ENCODE measurements around the gene SLC12A2. TPM values are rescaled to one million over a fixed set of nuclear protein-coding genes. Genes with fewer than 3 reads are reported as not detected.

SLC12A2 gene
- total and polyA plus RNA-seq, 2 donors from 2014 or later = 3.8 to 21.0 TPM

DNA sequence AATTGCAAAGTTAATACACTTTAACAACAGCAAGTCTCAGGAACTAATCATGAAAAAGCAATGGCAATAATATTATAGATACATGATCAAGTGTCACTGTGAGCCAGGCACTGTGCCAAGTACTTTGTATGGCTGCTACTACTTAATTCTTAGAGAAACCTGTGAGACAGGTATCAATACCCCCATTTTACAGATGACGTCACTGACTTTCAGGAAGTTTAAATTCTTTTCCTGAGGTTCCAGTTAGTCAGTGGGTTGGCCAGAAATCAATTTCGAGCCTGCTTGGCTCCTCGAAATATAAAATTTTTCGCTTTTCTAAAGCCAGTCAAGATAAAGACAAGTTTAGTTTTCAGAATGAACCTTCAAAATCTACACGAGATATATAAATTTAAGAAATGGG, 130.3 kb downstream of the SLC12A2 start:
- TF ChIP-seq, protein P1, sequence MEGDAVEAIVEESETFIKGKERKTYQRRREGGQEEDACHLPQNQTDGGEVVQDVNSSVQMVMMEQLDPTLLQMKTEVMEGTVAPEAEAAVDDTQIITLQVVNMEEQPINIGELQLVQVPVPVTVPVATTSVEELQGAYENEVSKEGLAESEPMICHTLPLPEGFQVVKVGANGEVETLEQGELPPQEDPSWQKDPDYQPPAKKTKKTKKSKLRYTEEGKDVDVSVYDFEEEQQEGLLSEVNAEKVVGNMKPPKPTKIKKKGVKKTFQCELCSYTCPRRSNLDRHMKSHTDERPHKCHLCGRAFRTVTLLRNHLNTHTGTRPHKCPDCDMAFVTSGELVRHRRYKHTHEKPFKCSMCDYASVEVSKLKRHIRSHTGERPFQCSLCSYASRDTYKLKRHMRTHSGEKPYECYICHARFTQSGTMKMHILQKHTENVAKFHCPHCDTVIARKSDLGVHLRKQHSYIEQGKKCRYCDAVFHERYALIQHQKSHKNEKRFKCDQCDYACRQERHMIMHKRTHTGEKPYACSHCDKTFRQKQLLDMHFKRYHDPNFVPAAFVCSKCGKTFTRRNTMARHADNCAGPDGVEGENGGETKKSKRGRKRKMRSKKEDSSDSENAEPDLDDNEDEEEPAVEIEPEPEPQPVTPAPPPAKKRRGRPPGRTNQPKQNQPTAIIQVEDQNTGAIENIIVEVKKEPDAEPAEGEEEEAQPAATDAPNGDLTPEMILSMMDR (IDR thresholded peaks at IDR 0.05; ENCODE audit: borderline replicate concordance, extremely low read depth, insufficient read depth) = no peak
- FAIRE-seq = no peak
- Histone ChIP-seq H3K27me3 (ENCODE audit: control insufficient read depth, insufficient read depth, low read length) (no peaks in the 10 kb centered on the region), H3K36me3 (ENCODE audit: control insufficient read depth in 2 of 3, insufficient read depth in 3 of 3, low read length in 3 of 3) (no peaks in the 10 kb centered on the region), H3K9ac (ENCODE audit: low read length in 3 of 3) (no peak overlapping the region), H3K9me3 (ENCODE audit: control insufficient read depth in 2 of 3, insufficient read depth in 1 of 3, low read length in 3 of 3) (no peaks in the 10 kb centered on the region), H3K4me1 (ENCODE audit: control insufficient read depth in 2 of 3, insufficient read depth in 2 of 3, low read depth in 1 of 3, low read length in 3 of 3) (no peaks in the 10 kb centered on the region), H3K4me3 (ENCODE audit: low read length in 3 of 3) (no peak overlapping the region), H3K27ac (ENCODE audit: low read depth in 2 of 2, low read length in 2 of 2) (no peak overlapping the region)
- DNase-seq = no peak
- intact Hi-C loops (cut with DNase I) = loop anchor here (10.0 kb wide), 1 partner anchor 281 kb away; no protein-coding TSS in a partner anchor

DNA sequence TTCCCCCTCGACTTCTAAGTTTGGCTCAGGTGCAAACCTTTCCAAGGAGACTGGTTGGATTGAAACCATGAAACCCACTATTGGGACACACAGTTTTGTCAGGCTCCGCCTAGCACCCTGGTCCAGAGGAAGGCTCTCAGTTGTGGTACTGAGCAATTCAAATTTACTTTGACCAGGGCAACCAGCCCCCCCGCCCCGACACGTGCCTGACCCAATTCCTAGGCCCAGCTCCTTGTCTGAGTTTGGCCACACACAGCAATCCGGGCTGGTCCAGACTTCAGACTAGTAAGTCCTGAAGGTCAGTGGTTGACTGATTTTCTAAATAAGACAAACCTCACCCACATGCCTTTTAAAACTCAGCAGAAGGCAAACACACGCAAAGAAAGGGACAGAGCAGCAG, 132.7 kb downstream of the SLC12A2 start:
- Histone ChIP-seq H3K27me3 (ENCODE audit: control insufficient read depth, insufficient read depth, low read length) (no peaks in the 10 kb centered on the region), H3K4me1 (ENCODE audit: control insufficient read depth in 2 of 3, insufficient read depth in 2 of 3, low read depth in 1 of 3, low read length in 3 of 3) (no peaks in the 10 kb centered on the region), H3K9me3 (ENCODE audit: control insufficient read depth in 2 of 3, insufficient read depth in 1 of 3, low read length in 3 of 3) (no peaks in the 10 kb centered on the region), H3K27ac (ENCODE audit: low read depth in 2 of 2, low read length in 2 of 2) (no peak overlapping the region), H3K4me3 (ENCODE audit: low read length in 3 of 3) (no peak overlapping the region), H3K36me3 (ENCODE audit: control insufficient read depth in 2 of 3, insufficient read depth in 3 of 3, low read length in 3 of 3) (no peaks in the 10 kb centered on the region), H3K9ac (ENCODE audit: low read length in 3 of 3) (no peak overlapping the region)
- no peak for FAIRE-seq
- DNase-seq = no peak
- intact Hi-C loops (cut with DNase I) = loop anchor here (10.0 kb wide), 1 partner anchor 279 kb away; no protein-coding TSS in a partner anchor
- TF ChIP-seq, protein P1 (IDR thresholded peaks at IDR 0.05; ENCODE audit: borderline replicate concordance, extremely low read depth, insufficient read depth) = no peak

GRCh38 chr5:128216860-128217531, 133.4 kb downstream of the SLC12A2 start:
- Histone ChIP-seq H3K4me1 (ENCODE audit: control insufficient read depth in 2 of 3, insufficient read depth in 2 of 3, low read depth in 1 of 3, low read length in 3 of 3) (no peaks in the 10 kb centered on the region), H3K27me3 (ENCODE audit: control insufficient read depth, insufficient read depth, low read length) (no peaks in the 10 kb centered on the region), H3K4me3 (ENCODE audit: low read length in 3 of 3) (no peak overlapping the region), H3K36me3 (ENCODE audit: control insufficient read depth in 2 of 3, insufficient read depth in 3 of 3, low read length in 3 of 3) (no peaks in the 10 kb centered on the region), H3K9ac (ENCODE audit: low read length in 3 of 3) (no peak overlapping the region), H3K27ac (ENCODE audit: low read depth in 2 of 2, low read length in 2 of 2) (no peak overlapping the region), H3K9me3 (ENCODE audit: control insufficient read depth in 2 of 3, insufficient read depth in 1 of 3, low read length in 3 of 3) (no peaks in the 10 kb centered on the region)
- FAIRE-seq = no peak
- intact Hi-C loops (cut with DNase I) = loop anchor here (10.0 kb wide), 1 partner anchor 278 kb away; no protein-coding TSS in a partner anchor
- TF ChIP-seq, protein P1 (IDR thresholded peaks at IDR 0.05; ENCODE audit: borderline replicate concordance, extremely low read depth, insufficient read depth) = no peak
- DNase-seq = no peak

Measured in kidney (tissue), 14 donors.